T-cell (primary cell): ENCODE results near the gene SPINDOC. TPM values are rescaled to one million over a fixed set of nuclear protein-coding genes. Genes with fewer than 3 reads are reported as not detected.

Experiments
- ATAC-seq, 4 experiments: fragments of 200-7000 bp in 3 of 4; fragments of 150-1000 bp in 1 of 4; cut with Tn5 transposase; replicated peaks in 1 of 4; 1 replicate in 3 of 4; 2 replicates in 1 of 4; pipeline ENCODE4 v1.10.0; 2021; ENCODE audit warnings: moderate library complexity in 3 of 4, mild to moderate bottlenecking in 2 of 4, moderate number of reproducible peaks in 1 of 4
- CTCF ChIA-PET, 2 donors: fragments of 300-600 bp; sonication (Branson Sonifier 250); formaldehyde crosslinking; loops; one replicate each; lab custom pipeline; 2022; ENCODE audit warnings: antibody characterized with exemption in 2 of 2; lab: Charles Lee
- POLR2A ChIA-PET, 2 donors: fragments of 300-600 bp; sonication (Branson Sonifier 250); formaldehyde crosslinking; loops; one replicate each; lab custom pipeline; 2022; ENCODE audit warnings: antibody characterized with exemption in 2 of 2; lab: Charles Lee
- DNase-seq, 35 experiments: peaks; one replicate each; pipeline versions ENCODE4 v3.0.0 to v3.0.0-alpha.2; 2013 to 2023
- H3K27ac ChIP-seq: one replicate; pipeline ENCODE4 v1.5.1; 2013; ENCODE audit warnings: low read length
- H3K27me3 ChIP-seq, 2 experiments: replicated peaks in 1 of 2; 1 replicate in 1 of 2; 2 replicates in 1 of 2; pipeline versions ENCODE4 v1.6.1 to v1.7.0; 2013; ENCODE audit warnings: low read length in 1 of 2, mixed read lengths in 1 of 2; ENCODE audit not compliant: control insufficient read depth in 2 of 2, insufficient read depth in 2 of 2; ENCODE audit errors: extremely low read depth in 1 of 2
- H3K36me3 ChIP-seq, 2 donors: 1 replicate in 1 of 2; 2 replicates in 1 of 2; pipeline versions ENCODE4 v1.6.1 to v1.7.0; 2013; ENCODE audit warnings: low read length in 1 of 2; ENCODE audit not compliant: control insufficient read depth in 2 of 2, insufficient read depth in 1 of 2; ENCODE audit errors: extremely low read depth in 1 of 2
- H3K4me1 ChIP-seq, 2 experiments: 1 replicate in 1 of 2; 2 replicates in 1 of 2; pipeline versions ENCODE4 v1.6.1 to v1.7.0; 2013; ENCODE audit warnings: low read length in 2 of 2, mixed read lengths in 1 of 2; ENCODE audit not compliant: insufficient read depth in 2 of 2, control insufficient read depth in 1 of 2; ENCODE audit errors: extremely low read depth in 1 of 2
- H3K4me3 ChIP-seq, 2 donors: 1 replicate in 1 of 2; 2 replicates in 1 of 2; pipeline versions ENCODE4 v1.5.1 to v1.7.0; 2013; ENCODE audit warnings: mild to moderate bottlenecking in 2 of 2, low read length in 1 of 2, moderate library complexity in 1 of 2; ENCODE audit not compliant: control insufficient read depth in 1 of 2; ENCODE audit errors: extremely low read depth in 1 of 2
- H3K9me3 ChIP-seq: 2 replicates; pipeline ENCODE4 v1.7.0; 2013
- H3K27ac Mint-ChIP-seq, 2 donors: one replicate each; pipeline ENCODE4 v1.8.0; 2020 to 2021; ENCODE audit warnings: mild to moderate bottlenecking in 2 of 2, mixed read lengths in 2 of 2
- H3K27me3 Mint-ChIP-seq, 2 donors: one replicate each; pipeline ENCODE4 v1.8.0; 2021 to 2022; ENCODE audit warnings: mixed read lengths in 2 of 2
- H3K36me3 Mint-ChIP-seq: one replicate; pipeline ENCODE4 v1.8.0; 2021; ENCODE audit warnings: mixed read lengths
- H3K4me1 Mint-ChIP-seq, 3 donors: one replicate each; pipeline ENCODE4 v1.8.0; 2020 to 2022; ENCODE audit warnings: mixed read lengths in 3 of 3, mild to moderate bottlenecking in 1 of 3
- H3K4me3 Mint-ChIP-seq, 3 donors: one replicate each; pipeline ENCODE4 v1.8.0; 2020 to 2022; ENCODE audit warnings: mild to moderate bottlenecking in 3 of 3, mixed read lengths in 3 of 3, moderate library complexity in 3 of 3
- H3K9me3 Mint-ChIP-seq, 3 donors: one replicate each; pipeline ENCODE4 v1.8.0; 2020 to 2022; ENCODE audit warnings: mixed read lengths in 3 of 3
- WGBS: methylation state at CpG from one replicate; pipeline ENCODE4 v1.1.5; 2013; ENCODE audit warnings: missing lambda C conversion rate; ENCODE audit not compliant: insufficient coverage; 5-methylcytosine and 5-hydroxymethylcytosine counted together
- total RNA-seq, 35 experiments: library from RNA in 6 of 35; stranded (reverse) in 6 of 35; fragments of 120-200 nt in 1 of 35; gene quantifications; one replicate each; pipeline versions ENCODE4 v1.2.1 to v1.2.4 and lab custom pipeline; 2013 to 2026

SPINDOC gene
- total RNA-seq, 5 donors from 2014 or later (not counting 1 experiment from before 2014, with no cell fraction given), result 8.1 to 16.1 (median 15.3) TPM

GRCh38 chr11:63845303-63845702, 32.0 kb downstream of the SPINDOC start:
- H3K4me1 Mint-ChIP-seq, result peaks cover 84 to 87% (median 84%) of the 10 kb centered on the region in 3 donors
- no peaks in the 10 kb centered on the region for H3K9me3 Mint-ChIP-seq
- no peaks in the 10 kb centered on the region for H3K9me3 ChIP-seq
- ChIA-PET POLR2A (no interaction called here), CTCF (interaction anchor here in 1 of 2 donors (1.7 kb wide), 1 partner anchor 18 kb away, joined by 4 read pairs; no protein-coding TSS in a partner anchor)
- H3K27ac ChIP-seq, result no peak overlapping the region
- peaks cover 29% of the 10 kb centered on the region for H3K36me3 Mint-ChIP-seq
- no peak overlapping the region for H3K4me3 Mint-ChIP-seq
- no peaks in the 10 kb centered on the region for H3K27me3 Mint-ChIP-seq
- no peak for DNase-seq
- no peak for ATAC-seq
- H3K27me3 ChIP-seq, result no peaks in the 10 kb centered on the region
- 67% methylated on average over 1 of the region's 2 CpGs for WGBS
- peaks cover 5 to 34% of the 10 kb centered on the region in 2 donors for H3K36me3 ChIP-seq
- no peak overlapping the region for H3K27ac Mint-ChIP-seq
- H3K4me1 ChIP-seq, result peaks cover 24 to 69% of the 10 kb centered on the region in 2 experiments
- no peak overlapping the region for H3K4me3 ChIP-seq

- Histone ChIP-seq H3K4me3 (no peak overlapping the region), H3K27me3 (no peaks in the 10 kb centered on the region), H3K36me3 (peaks cover 5 to 36% of the 10 kb centered on the region in 2 donors), H3K27ac (no peak overlapping the region), H3K9me3 (no peaks in the 10 kb centered on the region), H3K4me1 (peaks cover 26 to 68% of the 10 kb centered on the region in 2 experiments)
- no peaks in the 10 kb centered on the region for H3K9me3 Mint-ChIP-seq
- DNase-seq (no peak), ATAC-seq (no peak)
- H3K36me3 Mint-ChIP-seq, result peaks cover 34% of the 10 kb centered on the region
- ChIA-PET POLR2A (no interaction called here), CTCF (no interaction called here)
- H3K27me3 Mint-ChIP-seq, result no peaks in the 10 kb centered on the region
- H3K4me1 Mint-ChIP-seq, result peaks cover 84 to 87% (median 84%) of the 10 kb centered on the region in 3 donors
- H3K4me3 Mint-ChIP-seq, result no peak overlapping the region
- WGBS, result 94% methylated on average over 6 of the region's 7 CpGs
- peak overlapping the region; percentile 34 to 55 for H3K27ac Mint-ChIP-seq
These were observed 32.7 kb downstream of the SPINDOC start for GRCh38 chr11:63845911-63846310.

GRCh38 chr11:63846897-63847296, 33.6 kb downstream of the SPINDOC start:
- peaks cover 84 to 87% (median 84%) of the 10 kb centered on the region in 3 donors for H3K4me1 Mint-ChIP-seq
- Histone ChIP-seq H3K4me3 (no peak overlapping the region), H3K27me3 (no peaks in the 10 kb centered on the region), H3K9me3 (no peaks in the 10 kb centered on the region), H3K27ac (no peak overlapping the region), H3K4me1 (peaks cover 27 to 68% of the 10 kb centered on the region in 2 experiments), H3K36me3 (peaks cover 2 to 33% of the 10 kb centered on the region in 2 donors)
- H3K4me3 Mint-ChIP-seq, result no peak overlapping the region
- ChIA-PET POLR2A (no interaction called here), CTCF (no interaction called here)
- peaks cover 38% of the 10 kb centered on the region for H3K36me3 Mint-ChIP-seq
- H3K27ac Mint-ChIP-seq, result peak overlapping the region in 1 of 2 donors; percentile 45
- WGBS, result 100% methylated on average over 2 of the region's 6 CpGs
- no peaks in the 10 kb centered on the region for H3K9me3 Mint-ChIP-seq
- no peak for ATAC-seq
- DNase-seq, result no peak
- no peaks in the 10 kb centered on the region for H3K27me3 Mint-ChIP-seq

- Mint-ChIP-seq H3K27ac (peak overlapping the region in 1 of 2 donors; percentile 45), H3K4me1 (peaks cover 83 to 86% (median 85%) of the 10 kb centered on the region in 3 donors), H3K36me3 (peaks cover 37% of the 10 kb centered on the region), H3K4me3 (peak overlapping the region in 1 of 3 donors; percentile 36), H3K27me3 (no peaks in the 10 kb centered on the region), H3K9me3 (no peaks in the 10 kb centered on the region)
- no peak overlapping the region for H3K27ac ChIP-seq
- CTCF ChIA-PET, result no interaction called here
- H3K9me3 ChIP-seq, result no peaks in the 10 kb centered on the region
- no peak overlapping the region for H3K4me3 ChIP-seq
- H3K36me3 ChIP-seq, result peaks cover 2 to 29% of the 10 kb centered on the region in 2 donors
- 100% methylated on average over 2 of the region's 3 CpGs for WGBS
- POLR2A ChIA-PET, result no interaction called here
- ATAC-seq, result no peak
- no peak for DNase-seq
- H3K27me3 ChIP-seq, result no peaks in the 10 kb centered on the region
- H3K4me1 ChIP-seq, result peaks cover 25 to 63% of the 10 kb centered on the region in 2 experiments
These were observed 34.1 kb downstream of the SPINDOC start for GRCh38 chr11:63847363-63847762.

- DNase-seq (no peak), ATAC-seq (no peak)
- Histone ChIP-seq H3K4me3 (no peak overlapping the region), H3K9me3 (no peaks in the 10 kb centered on the region), H3K27ac (no peak overlapping the region), H3K36me3 (peaks cover 0 to 20% of the 10 kb centered on the region in 2 donors), H3K27me3 (no peaks in the 10 kb centered on the region), H3K4me1 (peaks cover 19 to 62% of the 10 kb centered on the region in 2 experiments)
- ChIA-PET POLR2A (no interaction called here), CTCF (interaction anchor here in 1 of 2 donors (1.5 kb wide), 1 partner anchor 96 kb away, joined by 5 read pairs; no protein-coding TSS in a partner anchor)
- Mint-ChIP-seq H3K9me3 (no peaks in the 10 kb centered on the region), H3K27me3 (no peaks in the 10 kb centered on the region), H3K4me1 (peaks cover 73 to 78% (median 75%) of the 10 kb centered on the region in 3 donors), H3K27ac (peak overlapping the region; percentile 13 to 76), H3K4me3 (peak overlapping the region in 1 of 3 donors; percentile 16), H3K36me3 (peaks cover 30% of the 10 kb centered on the region)
- WGBS, result 67% methylated on average over 1 of the region's 2 CpGs
These were observed 36.4 kb downstream of the SPINDOC start for GRCh38 chr11:63849691-63850090.

GRCh38 chr11:63850920-63851319, 37.7 kb downstream of the SPINDOC start:
- ATAC-seq (peak in 2 of 4 experiments; percentile 16 to 40), DNase-seq (no peak)
- Histone ChIP-seq H3K27me3 (no peaks in the 10 kb centered on the region), H3K4me3 (no peak overlapping the region), H3K9me3 (no peaks in the 10 kb centered on the region), H3K4me1 (peaks cover 17 to 56% of the 10 kb centered on the region in 2 experiments), H3K36me3 (peaks cover 0 to 21% of the 10 kb centered on the region in 2 donors), H3K27ac (peak overlapping the region; percentile 69)
- Mint-ChIP-seq H3K27ac (peak overlapping the region; percentile 84 to 93), H3K27me3 (no peaks in the 10 kb centered on the region), H3K4me1 (peaks cover 69 to 76% (median 75%) of the 10 kb centered on the region in 3 donors), H3K36me3 (peaks cover 30% of the 10 kb centered on the region), H3K9me3 (no peaks in the 10 kb centered on the region), H3K4me3 (peak overlapping the region; percentile 63 to 77 (median 67))
- WGBS, result 77% methylated on average over 4 of the region's 5 CpGs
- ChIA-PET CTCF (interaction anchor here in 1 of 2 donors (0.7 to 1.5 kb wide), 2 partner anchors 46 to 95 kb away, joined by 3 to 5 read pairs; no protein-coding TSS in a partner anchor), POLR2A (interaction anchor here in 1 of 2 donors (0.7 kb wide), 1 partner anchor 33 kb away, joined by 3 read pairs; no protein-coding TSS in a partner anchor)
